ENCODE measurements around the gene SERPINB1.

The SERPINB1 gene

GRCh38 chr6:2828629-2829028 is 13.0 kb downstream of the SERPINB1 start:
- H3K27ac ChIP-seq (ENCODE audit: low read length, poor library complexity, severe bottlenecking), result no peak overlapping the region
- H3K14ac ChIP-seq (ENCODE audit: low read length in 2 of 2), result no peak overlapping the region
- H2BK12ac ChIP-seq (ENCODE audit: low read length in 2 of 2), result no peak overlapping the region
- H2AFZ ChIP-seq (ENCODE audit: low read depth, low read length), result no peak overlapping the region
- peaks cover 2 to 9% of the 10 kb centered on the region in 2 experiments for H3K36me3 ChIP-seq (ENCODE audit: control insufficient read depth in 1 of 2, insufficient read depth in 2 of 2, low read depth in 1 of 2, low read length in 2 of 2)
- H2BK120ac ChIP-seq (ENCODE audit: low read depth, low read length), result no peak overlapping the region
- no peak overlapping the region for H3K4me2 ChIP-seq (ENCODE audit: low read length, poor library complexity, severe bottlenecking)
- no peak overlapping the region for H3K4me3 ChIP-seq (ENCODE audit: insufficient read depth in 1 of 2, low read depth in 1 of 2, low read length in 2 of 2)
- peaks cover 4% of the 10 kb centered on the region for H3K79me1 ChIP-seq (replicated peaks; ENCODE audit: low read length, poor library complexity, severe bottlenecking)
- no peak overlapping the region for H2AK5ac ChIP-seq (ENCODE audit: low read length, severe bottlenecking)
- H4K8ac ChIP-seq (ENCODE audit: low read length), result no peak overlapping the region
- H2BK5ac ChIP-seq (ENCODE audit: low read depth, low read length, poor library complexity, severe bottlenecking), result no peak overlapping the region
- no peaks in the 10 kb centered on the region for H3K27me3 ChIP-seq (ENCODE audit: control insufficient read depth in 1 of 2, insufficient read depth in 1 of 2, low read length in 2 of 2)
- H3K4me1 ChIP-seq (ENCODE audit: control insufficient read depth, insufficient read depth, low read depth, low read length), result no peaks in the 10 kb centered on the region
- H3K4ac ChIP-seq (ENCODE audit: low read depth in 1 of 2, low read length in 2 of 2), result no peak overlapping the region
- DNase-seq, result no peak
- no peak overlapping the region for H3K23ac ChIP-seq (ENCODE audit: low read length in 2 of 2)
- no peak overlapping the region for H2BK15ac ChIP-seq (ENCODE audit: low read depth, poor library complexity, severe bottlenecking)
- H3K9me3 ChIP-seq (ENCODE audit: control insufficient read depth, low read length), result no peaks in the 10 kb centered on the region
- H4K91ac ChIP-seq (ENCODE audit: low read length), result no peak overlapping the region
- H3K18ac ChIP-seq (ENCODE audit: low read depth in 1 of 2, low read length in 2 of 2), result no peak overlapping the region
- 93% methylated on average over 3 of the region's 4 CpGs for WGBS
- no peak overlapping the region for H3K9ac ChIP-seq (ENCODE audit: low read length)

- 96% methylated on average over 6 of the region's 6 CpGs for WGBS
- Histone ChIP-seq H3K23ac (ENCODE audit: low read length in 2 of 2) (no peak overlapping the region), H2AK5ac (ENCODE audit: low read length, severe bottlenecking) (no peak overlapping the region)
These were observed 14.5 kb downstream of the SERPINB1 start for GRCh38 chr6:2827142-2827541.

DNA sequence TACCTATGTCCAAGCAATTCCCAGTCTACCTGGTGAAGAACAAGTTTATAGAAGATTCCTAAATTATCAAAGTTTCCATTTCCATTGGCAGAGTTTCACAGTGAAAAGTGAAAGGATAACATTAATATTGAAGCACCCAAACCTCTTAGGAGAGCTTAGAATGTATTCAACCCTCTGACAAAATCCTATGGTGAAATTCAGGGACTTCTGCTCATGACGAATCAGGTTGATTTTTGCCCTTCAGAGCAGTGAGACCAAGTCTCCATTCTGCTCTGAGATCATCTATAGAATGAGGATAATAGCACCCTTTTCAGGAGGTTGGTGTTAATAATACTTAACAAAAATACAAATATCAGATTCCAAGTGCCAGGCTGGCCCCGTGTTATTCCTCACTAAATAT is 15.5 kb downstream of the SERPINB1 start:
- Histone ChIP-seq H3K4me2 (ENCODE audit: low read length, poor library complexity, severe bottlenecking) (no peak overlapping the region), H2BK12ac (ENCODE audit: low read length in 2 of 2) (no peak overlapping the region), H2BK5ac (ENCODE audit: low read depth, low read length, poor library complexity, severe bottlenecking) (no peak overlapping the region), H3K79me1 (replicated peaks; ENCODE audit: low read length, poor library complexity, severe bottlenecking) (peaks cover 1% of the 10 kb centered on the region), H3K4ac (ENCODE audit: low read depth in 1 of 2, low read length in 2 of 2) (no peak overlapping the region), H3K36me3 (ENCODE audit: control insufficient read depth in 1 of 2, insufficient read depth in 2 of 2, low read depth in 1 of 2, low read length in 2 of 2) (no peaks in the 10 kb centered on the region), H4K91ac (ENCODE audit: low read length) (no peak overlapping the region), H2BK120ac (ENCODE audit: low read depth, low read length) (no peak overlapping the region), H3K9me3 (ENCODE audit: control insufficient read depth, low read length) (no peaks in the 10 kb centered on the region), H3K14ac (ENCODE audit: low read length in 2 of 2) (no peak overlapping the region), H4K8ac (ENCODE audit: low read length) (no peak overlapping the region), H3K18ac (ENCODE audit: low read depth in 1 of 2, low read length in 2 of 2) (no peak overlapping the region), H3K4me1 (ENCODE audit: control insufficient read depth, insufficient read depth, low read depth, low read length) (no peaks in the 10 kb centered on the region), H3K23ac (ENCODE audit: low read length in 2 of 2) (no peak overlapping the region), H3K9ac (ENCODE audit: low read length) (no peak overlapping the region), H2AK5ac (ENCODE audit: low read length, severe bottlenecking) (no peak overlapping the region), H2AFZ (ENCODE audit: low read depth, low read length) (no peak overlapping the region), H2BK15ac (ENCODE audit: low read depth, poor library complexity, severe bottlenecking) (no peak overlapping the region), H3K4me3 (ENCODE audit: insufficient read depth in 1 of 2, low read depth in 1 of 2, low read length in 2 of 2) (no peak overlapping the region), H3K27ac (ENCODE audit: low read length, poor library complexity, severe bottlenecking) (no peak overlapping the region), H3K27me3 (ENCODE audit: control insufficient read depth in 1 of 2, insufficient read depth in 1 of 2, low read length in 2 of 2) (no peaks in the 10 kb centered on the region)
- no peak for DNase-seq
- WGBS, result 100% methylated on average over 1 of the region's 2 CpGs

More at GRCh38 chr6:2827142-2827541, 14.5 kb downstream of the SERPINB1 start:
- Histone ChIP-seq H4K91ac (ENCODE audit: low read length) (no peak overlapping the region), H3K4me3 (ENCODE audit: insufficient read depth in 1 of 2, low read depth in 1 of 2, low read length in 2 of 2) (no peak overlapping the region), H2BK5ac (ENCODE audit: low read depth, low read length, poor library complexity, severe bottlenecking) (no peak overlapping the region), H3K4ac (ENCODE audit: low read depth in 1 of 2, low read length in 2 of 2) (no peak overlapping the region), H3K4me2 (ENCODE audit: low read length, poor library complexity, severe bottlenecking) (no peak overlapping the region), H3K9ac (ENCODE audit: low read length) (no peak overlapping the region), H3K4me1 (ENCODE audit: control insufficient read depth, insufficient read depth, low read depth, low read length) (no peaks in the 10 kb centered on the region), H3K36me3 (ENCODE audit: control insufficient read depth in 1 of 2, insufficient read depth in 2 of 2, low read depth in 1 of 2, low read length in 2 of 2) (no peaks in the 10 kb centered on the region), H4K8ac (ENCODE audit: low read length) (no peak overlapping the region), H2BK120ac (ENCODE audit: low read depth, low read length) (no peak overlapping the region), H3K14ac (ENCODE audit: low read length in 2 of 2) (no peak overlapping the region), H2BK15ac (ENCODE audit: low read depth, poor library complexity, severe bottlenecking) (no peak overlapping the region), H3K18ac (ENCODE audit: low read depth in 1 of 2, low read length in 2 of 2) (no peak overlapping the region), H3K27ac (ENCODE audit: low read length, poor library complexity, severe bottlenecking) (no peak overlapping the region), H3K27me3 (ENCODE audit: control insufficient read depth in 1 of 2, insufficient read depth in 1 of 2, low read length in 2 of 2) (no peaks in the 10 kb centered on the region), H3K79me1 (replicated peaks; ENCODE audit: low read length, poor library complexity, severe bottlenecking) (peaks cover 4% of the 10 kb centered on the region), H2BK12ac (ENCODE audit: low read length in 2 of 2) (no peak overlapping the region), H3K9me3 (ENCODE audit: control insufficient read depth, low read length) (no peaks in the 10 kb centered on the region), H2AFZ (ENCODE audit: low read depth, low read length) (no peak overlapping the region)
- no peak for DNase-seq

- H3K9ac ChIP-seq (ENCODE audit: low read length), result no peak overlapping the region
- over 99% methylated on average over 7 of the region's 7 CpGs for WGBS
- no peaks in the 10 kb centered on the region for H3K79me1 ChIP-seq (replicated peaks; ENCODE audit: low read length, poor library complexity, severe bottlenecking)
- no peaks in the 10 kb centered on the region for H3K4me1 ChIP-seq (ENCODE audit: control insufficient read depth, insufficient read depth, low read depth, low read length)
- H4K91ac ChIP-seq (ENCODE audit: low read length), result no peak overlapping the region
- no peak overlapping the region for H3K23ac ChIP-seq (ENCODE audit: low read length in 2 of 2)
- H3K9me3 ChIP-seq (ENCODE audit: control insufficient read depth, low read length), result no peaks in the 10 kb centered on the region
- H2BK5ac ChIP-seq (ENCODE audit: low read depth, low read length, poor library complexity, severe bottlenecking), result no peak overlapping the region
- H3K14ac ChIP-seq (ENCODE audit: low read length in 2 of 2), result no peak overlapping the region
- H3K4ac ChIP-seq (ENCODE audit: low read depth in 1 of 2, low read length in 2 of 2), result no peak overlapping the region
- no peak overlapping the region for H2AK5ac ChIP-seq (ENCODE audit: low read length, severe bottlenecking)
- no peak overlapping the region for H2BK12ac ChIP-seq (ENCODE audit: low read length in 2 of 2)
- no peak overlapping the region for H2BK15ac ChIP-seq (ENCODE audit: low read depth, poor library complexity, severe bottlenecking)
- no peak overlapping the region for H2AFZ ChIP-seq (ENCODE audit: low read depth, low read length)
- no peak overlapping the region for H4K8ac ChIP-seq (ENCODE audit: low read length)
- no peak overlapping the region for H3K27ac ChIP-seq (ENCODE audit: low read length, poor library complexity, severe bottlenecking)
- no peak overlapping the region for H3K4me2 ChIP-seq (ENCODE audit: low read length, poor library complexity, severe bottlenecking)
- no peak for DNase-seq
- no peaks in the 10 kb centered on the region for H3K27me3 ChIP-seq (ENCODE audit: control insufficient read depth in 1 of 2, insufficient read depth in 1 of 2, low read length in 2 of 2)
- no peaks in the 10 kb centered on the region for H3K36me3 ChIP-seq (ENCODE audit: control insufficient read depth in 1 of 2, insufficient read depth in 2 of 2, low read depth in 1 of 2, low read length in 2 of 2)
- H2BK120ac ChIP-seq (ENCODE audit: low read depth, low read length), result no peak overlapping the region
- H3K18ac ChIP-seq (ENCODE audit: low read depth in 1 of 2, low read length in 2 of 2), result no peak overlapping the region
- no peak overlapping the region for H3K4me3 ChIP-seq (ENCODE audit: insufficient read depth in 1 of 2, low read depth in 1 of 2, low read length in 2 of 2)
These were observed 18.4 kb downstream of the SERPINB1 start for GRCh38 chr6:2823104-2823850.
